ENCODE measurements around the gene PSME1. TPM values are rescaled to one million over a fixed set of nuclear protein-coding genes. Genes with fewer than 3 reads are reported as not detected.
"Not testable (repeated sequence)": the region's sequence is repeated elsewhere in the genome, so short reads cannot be mapped to it uniquely, and the experiment has no call there.

The PSME1 gene
- total RNA-seq, 1 experiment from 2014 or later = 105 TPM

GRCh38 chr14:24100982-24101494, 35.0 kb upstream of the PSME1 start:
- in situ Hi-C loops (cut with HindIII; ENCODE audit: low pct_unique_long_range_greater_than_20kb, low sequenced_read_pairs) = no loop called here
- no peak for DNase-seq (ENCODE audit: low read depth, low spot score)

GRCh38 chr14:24102357-24103048, 33.5 kb upstream of the PSME1 start:
- in situ Hi-C loops (cut with HindIII; ENCODE audit: low pct_unique_long_range_greater_than_20kb, low sequenced_read_pairs) = no loop called here
- DNase-seq (ENCODE audit: low read depth, low spot score) = no peak

GRCh38 chr14:24103451-24103850, 32.5 kb upstream of the PSME1 start:
- DNase-seq (ENCODE audit: low read depth, low spot score) = no peak
- in situ Hi-C loops (cut with HindIII; ENCODE audit: low pct_unique_long_range_greater_than_20kb, low sequenced_read_pairs) = no loop called here

- in situ Hi-C loops (cut with HindIII; ENCODE audit: low pct_unique_long_range_greater_than_20kb, low sequenced_read_pairs) = not testable (repeated sequence)
These were observed 30.3 kb upstream of the PSME1 start for GRCh38 chr14:24105609-24106239.

GRCh38 chr14:24106672-24107271, 29.2 kb upstream of the PSME1 start:
- in situ Hi-C loops (cut with HindIII; ENCODE audit: low pct_unique_long_range_greater_than_20kb, low sequenced_read_pairs) = no loop called here
- no peak for DNase-seq (ENCODE audit: low read depth, low spot score)

More at GRCh38 chr14:24105609-24106239, 30.3 kb upstream of the PSME1 start:
- not testable (repeated sequence) for DNase-seq (ENCODE audit: low read depth, low spot score)

GRCh38 chr14:24108336-24108874, 27.6 kb upstream of the PSME1 start:
- in situ Hi-C loops (cut with HindIII; ENCODE audit: low pct_unique_long_range_greater_than_20kb, low sequenced_read_pairs) = no loop called here
- no peak for DNase-seq (ENCODE audit: low read depth, low spot score)

GRCh38 chr14:24110060-24110459, 25.9 kb upstream of the PSME1 start:
- DNase-seq (ENCODE audit: low read depth, low spot score) = no peak
- in situ Hi-C loops (cut with HindIII; ENCODE audit: low pct_unique_long_range_greater_than_20kb, low sequenced_read_pairs) = no loop called here

- DNase-seq (ENCODE audit: low read depth, low spot score) = no peak
- in situ Hi-C loops (cut with HindIII; ENCODE audit: low pct_unique_long_range_greater_than_20kb, low sequenced_read_pairs) = no loop called here
These were observed 25.5 kb upstream of the PSME1 start for GRCh38 chr14:24110523-24110922.

GRCh38 chr14:24113379-24113800, 22.6 kb upstream of the PSME1 start:
- no peak for DNase-seq (ENCODE audit: low read depth, low spot score)
- in situ Hi-C loops (cut with HindIII; ENCODE audit: low pct_unique_long_range_greater_than_20kb, low sequenced_read_pairs) = no loop called here

GRCh38 chr14:24113801-24114531, 22.0 kb upstream of the PSME1 start:
- in situ Hi-C loops (cut with HindIII; ENCODE audit: low pct_unique_long_range_greater_than_20kb, low sequenced_read_pairs) = no loop called here
- DNase-seq (ENCODE audit: low read depth, low spot score) = peak; percentile 83

- DNase-seq (ENCODE audit: low read depth, low spot score) = peak; percentile 99
- in situ Hi-C loops (cut with HindIII; ENCODE audit: low pct_unique_long_range_greater_than_20kb, low sequenced_read_pairs) = no loop called here
These were observed 21.2 kb upstream of the PSME1 start, which contains the start of the genes DCAF11 and NRL for GRCh38 chr14:24114532-24115421. DCAF11 (plus strand) TSS chr14:24114777; CDS start chr14:24115595, 818 bp downstream. NRL (minus strand) TSS chr14:24114949; CDS start chr14:24082848, 32,101 bp downstream.

- in situ Hi-C loops (cut with HindIII; ENCODE audit: low pct_unique_long_range_greater_than_20kb, low sequenced_read_pairs) = no loop called here
- DNase-seq (ENCODE audit: low read depth, low spot score) = no peak
These were observed 20.4 kb upstream of the PSME1 start for GRCh38 chr14:24115422-24116127.

- no peak for DNase-seq (ENCODE audit: low read depth, low spot score)
- in situ Hi-C loops (cut with HindIII; ENCODE audit: low pct_unique_long_range_greater_than_20kb, low sequenced_read_pairs) = no loop called here
These were observed 19.7 kb upstream of the PSME1 start for GRCh38 chr14:24116128-24116814.

- in situ Hi-C loops (cut with HindIII; ENCODE audit: low pct_unique_long_range_greater_than_20kb, low sequenced_read_pairs) = no loop called here
- no peak for DNase-seq (ENCODE audit: low read depth, low spot score)
These were observed 18.8 kb upstream of the PSME1 start for GRCh38 chr14:24117179-24117578.

GRCh38 chr14:24119691-24120090, 16.3 kb upstream of the PSME1 start:
- DNase-seq (ENCODE audit: low read depth, low spot score) = no peak
- in situ Hi-C loops (cut with HindIII; ENCODE audit: low pct_unique_long_range_greater_than_20kb, low sequenced_read_pairs) = no loop called here

- in situ Hi-C loops (cut with HindIII; ENCODE audit: low pct_unique_long_range_greater_than_20kb, low sequenced_read_pairs) = no loop called here
- DNase-seq (ENCODE audit: low read depth, low spot score) = no peak
These were observed 14.8 kb upstream of the PSME1 start for GRCh38 chr14:24121210-24121609.
